HepG2 (cell line): Measurements from ENCODE around the gene BEST2. TPM values are rescaled to one million over a fixed set of nuclear protein-coding genes. Genes with fewer than 3 reads are reported as not detected.
A peak's percentile ranks its signal among the peaks of the same experiment; 100 is the strongest.

ENCODE experiments used
- CEBPG ChIP-seq: IDR thresholded peaks from 2 replicates; pipeline ENCODE4 v1.6.1; 2016
- EED ChIP-seq: sonication (generic); formaldehyde crosslinking; IDR thresholded peaks from 2 replicates; pipeline ENCODE4 v1.5.0; 2020; ENCODE audit warnings: mild to moderate bottlenecking, missing genetic modification reagents
- GPN1 ChIP-seq: sonication (generic); formaldehyde crosslinking; IDR thresholded peaks from 2 replicates; pipeline ENCODE4 v1.5.1; 2020; ENCODE audit warnings: missing genetic modification reagents, borderline replicate concordance
- IKZF4 ChIP-seq: sonication (generic); formaldehyde crosslinking; IDR thresholded peaks from 2 replicates; pipeline ENCODE4 v1.5.1; 2020; ENCODE audit warnings: borderline replicate concordance, mild to moderate bottlenecking, low read depth, missing genetic modification reagents; ENCODE audit errors: not compliant biosample characterization
- NBN ChIP-seq: fragments of 450-650 bp; conservative IDR thresholded peaks from 2 replicates; pipeline ENCODE4 v1.6.1; 2017
- NFATC3 ChIP-seq: sonication (generic); formaldehyde crosslinking; IDR thresholded peaks from 2 replicates; pipeline ENCODE4 v1.5.1; 2020; ENCODE audit warnings: mild to moderate bottlenecking, missing genetic modification reagents
- NONO ChIP-seq, 2 experiments: fragments of 450-650 bp in 1 of 2; sonication (generic) in 1 of 2; formaldehyde crosslinking in 1 of 2; IDR thresholded peaks in 1 of 2; conservative IDR thresholded peaks in 1 of 2; 2 replicates each; pipeline versions ENCODE4 v1.6.1 to v1.8.0; 2017 to 2022; ENCODE audit warnings: mild to moderate bottlenecking in 1 of 2, missing genetic modification reagents in 1 of 2, moderate library complexity in 1 of 2
- PHF8 ChIP-seq: sonication (generic); formaldehyde crosslinking; IDR thresholded peaks from 2 replicates; pipeline ENCODE4 v1.5.0; 2020; ENCODE audit warnings: missing genetic modification reagents
- PLSCR1 ChIP-seq: sonication (generic); formaldehyde crosslinking; IDR thresholded peaks from 2 replicates; pipeline ENCODE4 v1.5.0; 2020; ENCODE audit warnings: missing genetic modification reagents, mild to moderate bottlenecking, borderline replicate concordance
- POLR2AphosphoS5 ChIP-seq: IDR thresholded peaks from 2 replicates; pipeline ENCODE4 v1.6.1; 2012; ENCODE audit warnings: low read depth, low read length
- SAFB2 ChIP-seq: sonication (generic); formaldehyde crosslinking; IDR thresholded peaks from 2 replicates; pipeline ENCODE4 v1.5.1; 2020; ENCODE audit warnings: missing genetic modification reagents, low read depth, mild to moderate bottlenecking, borderline replicate concordance
- SRSF9 ChIP-seq: fragments of 200-400 bp; formaldehyde crosslinking; IDR thresholded peaks from 2 replicates; pipeline ENCODE4 v1.6.1; 2018; ENCODE audit warnings: borderline replicate concordance, mild to moderate bottlenecking, low read depth, low read length; ENCODE audit not compliant: insufficient read depth, poor library complexity, severe bottlenecking
- THAP11 ChIP-seq: IDR thresholded peaks from 2 replicates; pipeline ENCODE4 v1.6.1; 2016; ENCODE audit warnings: missing biosample characterization, missing genetic modification reagents
- ZFP41 ChIP-seq: sonication (generic); formaldehyde crosslinking; IDR thresholded peaks from 2 replicates; pipeline ENCODE4 v1.4.0; 2020; ENCODE audit warnings: mild to moderate bottlenecking, missing genetic modification reagents, borderline replicate concordance
- ZFP90 ChIP-seq: sonication (generic); formaldehyde crosslinking; IDR thresholded peaks from 2 replicates; pipeline ENCODE4 v1.8.0; 2022; ENCODE audit warnings: missing genetic modification reagents, mild to moderate bottlenecking, inconsistent platforms, borderline replicate concordance
- ZFP91 ChIP-seq: sonication (generic); formaldehyde crosslinking; IDR thresholded peaks from 2 replicates; pipeline ENCODE4 v1.9.0; 2022; ENCODE audit warnings: missing genetic modification reagents, mild to moderate bottlenecking, borderline replicate concordance
- ZKSCAN1 ChIP-seq: fragments of 150-350 bp; IDR thresholded peaks from 2 replicates; pipeline ENCODE4 v1.6.1; 2014; ENCODE audit warnings: low read length
- ZNF354B ChIP-seq: sonication (generic); formaldehyde crosslinking; IDR thresholded peaks from 2 replicates; pipeline ENCODE4 v1.8.0; 2022; ENCODE audit warnings: mild to moderate bottlenecking, missing genetic modification reagents
- ZNF468 ChIP-seq: sonication (generic); formaldehyde crosslinking; IDR thresholded peaks from 2 replicates; pipeline ENCODE4 v1.8.0; 2022; ENCODE audit warnings: mild to moderate bottlenecking, moderate library complexity, missing genetic modification reagents
- ZNF530 ChIP-seq: sonication (generic); formaldehyde crosslinking; IDR thresholded peaks from 2 replicates; pipeline ENCODE4 v1.5.0; 2020; ENCODE audit warnings: low read depth, mild to moderate bottlenecking, missing genetic modification reagents
- ZNF558 ChIP-seq: sonication (generic); formaldehyde crosslinking; IDR thresholded peaks from 2 replicates; pipeline ENCODE4 v1.9.0; 2022; ENCODE audit warnings: mild to moderate bottlenecking, missing genetic modification reagents, borderline replicate concordance
- ZNF672 ChIP-seq: sonication (generic); formaldehyde crosslinking; IDR thresholded peaks from 2 replicates; pipeline ENCODE4 v1.8.1; 2022; ENCODE audit warnings: missing genetic modification reagents
- ZSCAN31 ChIP-seq: sonication (generic); formaldehyde crosslinking; IDR thresholded peaks from 2 replicates; pipeline ENCODE4 v1.5.0; 2020; ENCODE audit warnings: low read depth, mild to moderate bottlenecking, missing genetic modification reagents
- ZXDC ChIP-seq: sonication (generic); formaldehyde crosslinking; IDR thresholded peaks from 2 replicates; pipeline ENCODE4 v1.5.0; 2020; ENCODE audit warnings: mild to moderate bottlenecking, missing genetic modification reagents
- polyA plus RNA-seq, 8 experiments: library from polyadenylated mRNA; depleted of rRNA in 3 of 8; stranded (reverse) in 7 of 8; unstranded in 1 of 8; fragments of >200 nt; fragmentation: Illumina TruSeq in 4 of 8; extraction: Trizol in 4 of 8; gene quantifications; 2 replicates each; pipeline versions ENCODE4 v1.2.1 to v1.2.3, GENCODE V29; 2011 to 2016; ENCODE audit warnings: low read depth in 4 of 8, missing spikeins in 1 of 8, mixed read lengths in 1 of 8; ENCODE audit not compliant: insufficient read depth in 1 of 8
- total RNA-seq, 5 experiments: library from RNA; depleted of rRNA; stranded (reverse); fragments of >200 nt; fragmentation: Illumina TruSeq; extraction: Trizol; gene quantifications; 2 replicates each; pipeline ENCODE4 v1.2.3, GENCODE V29; 2016; ENCODE audit warnings: low read depth in 1 of 5

BEST2 gene
- total and polyA plus RNA-seq, 2 of the 13 experiments (the other 11 are each of a cell fraction or from before 2014, with no cell fraction given), result not detected

- TF ChIP-seq ZNF672 (CRISPR knock-in tag) (no peak), NFATC3 (CRISPR knock-in tag) (no peak), ZKSCAN1 (no peak), ZNF468 (CRISPR knock-in tag) (no peak), PHF8 (CRISPR knock-in tag) (0 out of 2 replicates have a peak, but pooled peaks have one; percentile 30), THAP11 (CRISPR knock-in tag) (peak; percentile 52; the same call in 1 of the 2 replicates), IKZF4 (CRISPR knock-in tag) (no peak), ZFP90 (no peak), ZXDC (CRISPR knock-in tag) (no peak), GPN1 (CRISPR knock-in tag) (no peak), SAFB2 (CRISPR knock-in tag) (peak; percentile 11; the same call in 1 of the 2 replicates), EED (CRISPR knock-in tag) (no peak), ZFP91 (peak; percentile 70; the same call in 1 of the 2 replicates), NBN (no peak), POLR2AphosphoS5 (no peak), SRSF9 (no peak), ZFP41 (CRISPR knock-in tag) (no peak), NONO (IDR thresholded peaks at IDR 0.05) (no peak), NONO (CRISPR knock-in tag; conservative IDR thresholded peaks at IDR 0.05) (no peak), ZNF558 (no peak), ZSCAN31 (CRISPR knock-in tag) (peak; percentile 41; the same call in 1 of the 2 replicates), ZNF354B (CRISPR knock-in tag) (no peak), CEBPG (CRISPR knock-in tag) (no peak), ZNF530 (CRISPR knock-in tag) (no peak), PLSCR1 (CRISPR knock-in tag) (no peak)
Measured at GRCh38 chr19:12757544-12758274, 6.1 kb downstream of the BEST2 start (continued).
